ENCODE results near the gene SPEM1.

DNA sequence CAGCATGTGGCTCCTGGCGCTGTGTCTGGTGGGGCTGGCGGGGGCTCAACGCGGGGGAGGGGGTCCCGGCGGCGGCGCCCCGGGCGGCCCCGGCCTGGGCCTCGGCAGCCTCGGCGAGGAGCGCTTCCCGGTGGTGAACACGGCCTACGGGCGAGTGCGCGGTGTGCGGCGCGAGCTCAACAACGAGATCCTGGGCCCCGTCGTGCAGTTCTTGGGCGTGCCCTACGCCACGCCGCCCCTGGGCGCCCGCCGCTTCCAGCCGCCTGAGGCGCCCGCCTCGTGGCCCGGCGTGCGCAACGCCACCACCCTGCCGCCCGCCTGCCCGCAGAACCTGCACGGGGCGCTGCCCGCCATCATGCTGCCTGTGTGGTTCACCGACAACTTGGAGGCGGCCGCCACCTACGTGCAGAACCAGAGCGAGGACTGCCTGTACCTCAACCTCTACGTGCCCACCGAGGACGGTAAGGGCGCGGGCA, 11.8 kb upstream of the SPEM1 start:
- no peak for TF ChIP-seq GATA3 (IDR thresholded peaks at IDR 0.05; ENCODE audit: low read depth, low read length)
- no peak for TF ChIP-seq GATA2 (IDR thresholded peaks at IDR 0.05; ENCODE audit: low read depth, low read length)

Measured in SH-SY5Y (cell line).